ENCODE data around the gene PTPRG. TPM values are rescaled to one million over a fixed set of nuclear protein-coding genes. Genes with fewer than 3 reads are reported as not detected.

Gene PTPRG
- total RNA-seq, 1 donor from 2014 or later: 0.84 TPM

DNA sequence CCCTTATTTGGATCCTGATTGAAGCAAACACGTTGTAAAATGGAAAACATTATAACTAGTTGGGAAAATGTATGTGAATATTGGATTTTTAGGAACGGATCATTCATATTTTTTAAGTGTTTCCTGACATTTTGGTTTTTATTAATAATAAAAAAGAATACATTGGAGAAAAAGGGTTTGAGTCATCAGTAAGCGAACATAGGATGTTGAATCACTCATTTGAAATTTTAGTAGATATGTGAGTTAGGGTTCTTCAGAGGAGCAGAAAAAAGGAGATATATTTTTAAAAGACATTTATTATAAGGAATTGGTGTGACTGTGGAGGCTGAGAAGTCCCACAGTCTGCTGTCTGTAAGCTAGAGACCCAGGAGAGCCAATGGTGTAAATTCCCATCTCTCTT, 258.5 kb downstream of the PTPRG start:
- intact Hi-C loops (cut with micrococcal nuclease): no loop called here

DNA sequence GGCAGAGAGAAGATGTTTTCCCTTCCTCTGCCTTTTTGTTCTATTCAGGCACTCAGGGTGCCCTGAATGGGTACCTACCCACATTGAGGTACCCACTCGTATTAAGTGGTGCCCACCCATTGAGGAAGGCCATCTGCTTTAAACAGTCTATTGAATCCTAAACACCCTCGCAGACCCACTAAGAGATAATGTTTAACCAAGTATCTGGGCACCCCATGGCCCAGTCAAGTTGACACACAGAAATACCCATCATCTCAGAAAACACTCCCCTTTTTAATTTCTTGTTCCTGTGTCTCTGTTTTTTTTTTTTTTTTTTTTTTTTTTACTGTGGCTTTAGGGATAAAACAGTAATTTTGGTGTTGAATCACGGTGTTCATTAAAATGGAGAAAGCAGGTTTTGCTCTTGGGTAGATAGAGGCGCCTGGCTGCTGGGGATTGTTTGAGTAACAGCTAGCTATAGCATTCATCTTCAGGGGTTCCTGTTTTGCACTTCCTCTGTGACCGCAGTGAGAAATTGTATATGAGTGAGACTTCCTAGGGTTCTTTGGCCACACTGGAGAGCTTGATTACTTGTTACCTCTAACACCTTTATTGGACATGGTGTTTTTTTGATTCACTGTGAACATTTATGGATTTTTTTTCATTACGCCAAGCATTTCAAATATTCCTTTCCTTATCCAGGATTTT, 259.1 kb downstream of the PTPRG start:
- intact Hi-C loops (cut with micrococcal nuclease): no loop called here

DNA sequence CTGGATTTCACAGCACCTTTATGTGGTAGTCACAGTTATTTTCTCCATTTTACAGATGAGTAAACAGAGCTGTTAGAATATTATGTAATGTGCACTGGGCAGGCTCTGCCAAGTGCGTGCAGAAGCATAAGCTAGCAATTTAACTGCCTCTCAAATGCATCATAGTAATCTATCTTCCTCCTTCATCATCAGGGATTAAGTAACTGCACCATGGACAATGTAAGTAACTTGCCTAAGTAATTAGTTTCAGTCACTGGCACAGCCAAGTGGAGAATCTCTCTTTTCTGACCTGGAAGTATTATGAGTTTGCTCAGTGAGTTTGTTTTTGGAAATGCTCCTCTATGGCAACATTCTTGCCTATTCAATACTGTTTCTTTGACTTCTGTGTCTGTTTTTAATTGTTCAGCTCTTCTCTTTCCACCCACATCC, 260.5 kb downstream of the PTPRG start:
- intact Hi-C loops (cut with micrococcal nuclease): no loop called here

GRCh38 chr3:61822588-61822987, 261.2 kb downstream of the PTPRG start:
- intact Hi-C loops (cut with micrococcal nuclease): no loop called here

DNA sequence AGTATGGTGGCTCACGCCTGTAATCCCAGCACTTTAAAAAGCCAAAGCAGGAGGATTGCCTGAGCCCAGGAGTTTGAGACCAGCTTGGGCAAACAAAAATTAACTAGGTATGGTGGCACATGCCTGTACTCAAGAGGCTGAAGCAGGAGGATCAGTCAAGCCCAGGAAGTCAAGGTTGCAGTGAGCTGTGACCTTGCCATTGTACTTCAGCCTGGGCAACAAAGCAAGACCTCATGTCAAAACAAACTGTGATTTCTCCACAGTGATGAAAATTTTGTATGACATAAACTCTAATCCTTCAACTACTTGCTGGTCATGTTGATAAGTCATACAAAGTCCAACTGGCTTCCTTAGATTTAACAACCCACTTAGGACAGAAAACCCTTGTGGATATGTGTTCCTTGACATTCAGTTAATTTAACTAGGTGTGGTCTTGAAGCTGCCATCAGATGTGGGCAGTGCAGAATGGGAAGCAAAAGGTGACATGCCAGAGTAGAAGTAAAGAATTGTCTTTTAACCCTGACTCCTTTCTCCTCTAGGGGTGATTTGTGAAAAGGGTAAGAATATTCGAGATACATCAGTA, 263.3 kb downstream of the PTPRG start:
- intact Hi-C loops (cut with micrococcal nuclease): no loop called here

DNA sequence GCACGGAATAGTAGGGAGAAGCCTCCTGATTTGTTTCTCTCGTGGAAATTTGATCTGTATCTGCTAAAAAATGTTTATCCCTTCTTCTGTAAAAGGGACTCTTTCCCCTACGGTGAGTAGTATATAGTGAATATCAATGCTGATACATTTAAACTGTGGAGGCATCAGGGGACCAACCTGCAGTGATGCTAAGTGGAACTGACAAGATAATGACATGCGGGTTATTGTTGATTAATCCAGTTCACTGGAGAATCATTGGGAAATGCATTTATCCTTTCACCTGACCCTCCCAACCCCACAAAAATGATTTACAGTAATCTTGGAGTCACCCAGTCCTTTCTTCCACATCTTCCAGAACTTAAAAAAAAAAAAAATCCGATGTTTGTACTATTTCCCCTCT, 264.8 kb downstream of the PTPRG start:
- intact Hi-C loops (cut with micrococcal nuclease): no loop called here

DNA sequence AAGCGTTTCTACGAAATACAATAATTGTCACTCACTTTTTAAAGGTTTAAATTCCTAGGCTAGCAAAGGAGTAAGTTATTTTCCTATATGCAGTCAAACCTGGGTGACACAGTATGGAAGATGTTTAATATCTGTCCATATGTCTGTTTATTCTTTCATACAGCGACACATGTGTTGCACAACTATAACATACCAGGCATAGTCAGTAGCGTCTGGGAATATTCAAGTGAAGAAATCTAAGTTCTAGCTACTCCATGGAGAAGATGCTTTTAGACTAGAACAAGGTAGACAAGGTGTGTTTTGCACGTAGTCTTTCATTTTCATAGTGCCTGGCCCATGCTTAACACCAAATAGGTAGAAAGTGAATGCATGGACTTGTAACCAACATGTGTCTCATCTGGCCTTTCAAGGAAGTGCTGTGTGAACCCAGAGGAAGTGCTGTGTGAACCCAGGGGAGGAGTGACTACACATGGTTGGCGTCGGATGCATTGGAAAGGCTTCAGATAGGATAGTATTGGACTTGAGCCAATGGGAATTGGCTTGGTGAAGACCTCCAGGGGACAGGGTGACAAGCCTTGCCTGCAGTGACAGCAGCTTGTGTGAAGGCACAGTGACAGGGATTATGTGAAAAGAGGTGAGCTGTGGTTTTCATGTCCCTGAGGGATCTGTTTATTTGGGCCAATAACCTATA, 267.0 kb downstream of the PTPRG start:
- intact Hi-C loops (cut with micrococcal nuclease): no loop called here

GRCh38 chr3:61828880-61829721, 267.7 kb downstream of the PTPRG start:
- intact Hi-C loops (cut with micrococcal nuclease): no loop called here

DNA sequence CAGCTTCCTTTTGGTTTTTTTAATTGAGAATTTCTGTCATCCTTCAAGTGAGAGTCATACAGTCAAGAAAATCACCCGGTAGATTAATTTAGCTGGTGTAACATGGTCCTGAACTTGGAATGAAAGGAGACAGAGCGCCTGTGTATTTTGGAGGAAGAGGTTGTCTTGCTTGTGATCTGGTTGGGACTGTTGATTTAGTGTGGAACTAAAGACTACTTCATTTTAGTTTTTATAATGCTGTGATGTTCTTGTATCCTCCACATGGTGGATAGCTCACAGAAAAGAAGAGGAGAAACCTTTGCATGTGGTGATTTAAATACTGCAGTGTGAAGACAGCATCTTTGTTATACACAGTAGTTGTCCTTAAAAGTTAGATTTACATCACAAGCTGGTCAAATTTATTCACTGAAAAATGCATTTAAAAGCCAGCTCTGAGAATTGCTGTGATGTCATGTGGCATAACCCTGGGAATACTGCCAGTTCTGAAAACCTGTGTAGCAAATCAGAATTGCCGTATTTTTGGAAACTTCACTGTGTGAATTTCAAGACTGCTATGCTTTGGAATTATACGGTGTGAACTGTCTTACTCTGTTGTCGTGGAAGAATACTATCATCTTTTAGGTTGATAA, 268.5 kb downstream of the PTPRG start:
- intact Hi-C loops (cut with micrococcal nuclease): no loop called here

DNA sequence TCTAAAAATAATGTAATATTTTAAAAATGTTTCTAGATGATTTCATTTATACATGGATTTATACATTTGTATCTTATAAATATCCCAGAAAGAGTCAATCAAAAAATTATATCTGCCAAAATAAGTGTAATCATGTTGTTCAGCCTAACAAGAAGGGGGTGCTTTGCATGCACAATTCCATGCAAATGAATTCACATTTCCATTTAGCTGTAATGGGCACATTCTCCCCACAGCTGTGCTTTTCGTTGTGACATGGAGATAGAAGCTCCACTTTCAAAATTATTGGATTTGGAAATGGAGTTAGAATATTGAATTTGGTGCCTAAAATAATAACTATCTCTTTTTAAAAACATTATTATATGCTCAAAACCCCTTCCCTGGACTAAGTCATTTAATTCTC, 270.6 kb downstream of the PTPRG start:
- intact Hi-C loops (cut with micrococcal nuclease): no loop called here

- intact Hi-C loops (cut with micrococcal nuclease): no loop called here
Measured at GRCh38 chr3:61832375-61833229, 271.2 kb downstream of the PTPRG start.

DNA sequence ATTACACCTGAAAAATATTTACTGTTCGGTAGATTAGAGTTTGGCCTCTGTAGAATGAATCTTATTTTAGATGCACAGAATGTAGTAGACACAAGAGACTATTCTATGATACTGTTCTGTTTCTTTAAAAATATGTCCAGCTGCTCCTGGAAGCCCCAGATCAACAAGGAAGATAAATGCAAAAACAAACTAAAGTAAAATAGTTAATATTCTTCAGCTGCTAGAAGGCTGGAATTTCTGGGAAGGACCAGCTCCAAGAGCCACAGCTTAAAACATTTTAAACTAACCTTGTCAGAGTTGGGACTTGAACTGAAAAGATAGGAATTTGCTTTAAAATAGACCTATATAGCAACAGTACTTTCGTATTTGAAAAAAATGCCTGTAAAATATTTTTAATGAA, 277.9 kb downstream of the PTPRG start:
- intact Hi-C loops (cut with micrococcal nuclease): no loop called here

DNA sequence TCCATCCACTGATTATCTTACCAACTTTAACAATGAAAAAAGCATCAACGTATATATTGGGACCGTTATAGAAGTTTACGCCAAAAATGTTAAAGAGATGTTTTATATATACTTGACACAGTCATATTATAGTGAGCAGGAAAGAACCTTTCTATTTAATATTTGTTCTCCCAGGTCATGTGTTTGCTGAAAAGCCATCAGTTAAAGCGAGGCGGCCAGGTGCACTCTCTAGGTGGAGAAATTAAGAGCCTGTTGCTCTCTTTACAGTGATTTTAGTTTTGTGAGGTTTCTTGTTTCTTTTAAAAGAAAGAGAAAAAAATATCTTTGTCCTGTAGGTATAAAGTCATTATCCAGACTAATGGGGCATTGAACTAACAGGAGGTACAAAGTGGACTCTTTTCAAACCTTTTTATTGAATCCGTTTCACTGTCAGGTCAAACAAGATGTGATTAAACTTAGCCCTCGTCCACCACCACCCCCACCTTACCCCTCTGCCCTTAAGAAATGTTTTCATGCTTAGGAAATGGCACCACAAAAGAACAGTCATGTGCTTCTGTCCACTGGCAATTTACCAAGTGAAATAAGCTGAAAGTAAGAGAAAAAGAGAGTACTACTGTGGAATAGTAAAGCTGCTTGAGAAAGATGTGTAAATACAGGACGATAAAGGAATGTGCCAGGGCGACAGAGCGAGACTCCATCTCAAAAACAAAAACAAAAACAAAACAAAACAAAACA, 279.9 kb downstream of the PTPRG start:
- intact Hi-C loops (cut with micrococcal nuclease): no loop called here

- intact Hi-C loops (cut with micrococcal nuclease): no loop called here
Measured at GRCh38 chr3:61841988-61842387, 280.6 kb downstream of the PTPRG start.

- intact Hi-C loops (cut with micrococcal nuclease): no loop called here
Measured at GRCh38 chr3:61844346-61844745, 283.0 kb downstream of the PTPRG start.

DNA sequence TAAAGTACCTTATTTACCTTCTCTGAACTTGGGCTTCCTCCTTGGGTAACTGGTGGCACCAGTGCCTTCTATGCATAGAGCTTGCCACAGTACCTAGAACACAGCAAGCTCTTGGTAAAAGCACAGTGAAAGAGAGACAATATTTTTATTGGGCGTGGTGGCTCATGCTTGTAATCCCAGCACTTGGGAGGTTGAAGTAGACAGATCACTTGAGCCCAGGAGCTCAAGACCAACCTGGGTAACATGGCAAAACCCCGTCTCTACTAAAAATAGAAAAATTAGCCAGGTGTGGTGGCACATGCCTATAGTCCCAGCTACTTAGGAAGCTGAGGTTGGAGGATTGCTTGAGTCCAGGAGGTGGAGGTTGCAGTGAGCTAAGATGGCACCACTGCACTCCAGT, 285.1 kb downstream of the PTPRG start:
- intact Hi-C loops (cut with micrococcal nuclease): no loop called here

DNA sequence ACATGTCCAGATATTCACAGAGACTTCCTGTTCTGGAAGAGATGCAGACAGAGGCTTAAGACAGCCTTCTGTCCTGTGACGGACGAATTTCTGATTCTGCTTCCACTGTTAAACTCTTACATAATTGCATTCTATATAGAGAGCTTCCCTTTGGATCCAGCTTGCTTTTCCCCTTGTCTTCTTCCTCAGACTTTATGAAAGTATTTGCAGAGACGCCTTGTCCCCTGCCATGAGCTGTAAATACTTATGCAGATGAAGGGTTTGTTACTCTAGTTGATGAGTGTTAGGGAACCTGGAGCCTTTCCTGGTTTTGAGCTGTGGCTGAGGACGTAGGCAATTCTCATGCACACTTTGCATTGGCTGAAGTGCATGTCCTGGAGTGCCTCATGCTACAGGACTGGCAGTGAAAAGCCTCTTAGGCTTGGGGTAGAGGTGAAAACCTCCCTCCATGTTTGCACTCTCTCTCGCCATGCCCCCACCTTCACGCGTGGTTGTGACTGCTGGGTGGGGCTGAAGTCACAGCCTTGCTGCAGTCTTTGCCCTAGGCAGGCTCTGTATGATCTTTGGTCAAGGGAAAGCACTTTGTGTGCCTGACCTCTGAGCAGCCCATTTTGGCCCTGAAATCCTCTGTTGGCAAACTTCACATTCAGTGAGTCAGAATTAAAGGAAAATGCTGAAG, 286.6 kb downstream of the PTPRG start:
- intact Hi-C loops (cut with micrococcal nuclease): no loop called here

DNA sequence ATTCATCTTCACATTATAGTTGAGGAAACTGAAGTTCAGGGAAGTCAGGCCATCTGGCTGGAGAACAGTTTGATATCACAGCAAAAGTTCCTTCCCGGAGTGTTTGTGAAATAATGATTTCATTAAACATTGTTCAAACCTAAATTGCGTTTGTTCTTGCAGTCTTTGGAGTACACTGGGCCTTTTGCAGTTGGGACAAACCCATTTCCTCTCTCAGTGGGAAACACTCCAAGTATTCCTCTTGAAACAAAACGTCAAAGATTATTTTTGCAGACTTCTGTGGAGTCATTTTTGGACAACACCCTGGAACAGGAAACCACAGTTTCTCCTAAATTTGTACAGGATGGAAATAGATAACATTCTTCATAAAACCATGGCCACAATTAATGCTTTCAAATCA, 287.5 kb downstream of the PTPRG start:
- intact Hi-C loops (cut with micrococcal nuclease): no loop called here

- intact Hi-C loops (cut with micrococcal nuclease): no loop called here
Measured at GRCh38 chr3:61853912-61854311, 292.5 kb downstream of the PTPRG start.
